T-cell (primary cell): Measurements from ENCODE around the gene SUPT16H. TPM values are rescaled to one million over a fixed set of nuclear protein-coding genes. Genes with fewer than 3 reads are reported as not detected.
"Not testable (repeated sequence)": the region's sequence is repeated elsewhere in the genome, so short reads cannot be mapped to it uniquely, and the experiment has no call there.

Source experiments
- ATAC-seq, 4 experiments: fragments of 200-7000 bp in 3 of 4; fragments of 150-1000 bp in 1 of 4; cut with Tn5 transposase; replicated peaks in 1 of 4; 1 replicate in 3 of 4; 2 replicates in 1 of 4; pipeline ENCODE4 v1.10.0; 2021; ENCODE audit warnings: moderate library complexity in 3 of 4, mild to moderate bottlenecking in 2 of 4, moderate number of reproducible peaks in 1 of 4
- CTCF ChIA-PET, 2 donors: fragments of 300-600 bp; sonication (Branson Sonifier 250); formaldehyde crosslinking; loops; one replicate each; lab custom pipeline; 2022; ENCODE audit warnings: antibody characterized with exemption in 2 of 2; lab: Charles Lee
- POLR2A ChIA-PET, 2 donors: fragments of 300-600 bp; sonication (Branson Sonifier 250); formaldehyde crosslinking; loops; one replicate each; lab custom pipeline; 2022; ENCODE audit warnings: antibody characterized with exemption in 2 of 2; lab: Charles Lee
- DNase-seq, 35 experiments: peaks; one replicate each; pipeline versions ENCODE4 v3.0.0 to v3.0.0-alpha.2; 2013 to 2023
- H3K27ac ChIP-seq: one replicate; pipeline ENCODE4 v1.5.1; 2013; ENCODE audit warnings: low read length
- H3K27me3 ChIP-seq, 2 experiments: replicated peaks in 1 of 2; 1 replicate in 1 of 2; 2 replicates in 1 of 2; pipeline versions ENCODE4 v1.6.1 to v1.7.0; 2013; ENCODE audit warnings: low read length in 1 of 2, mixed read lengths in 1 of 2; ENCODE audit not compliant: control insufficient read depth in 2 of 2, insufficient read depth in 2 of 2; ENCODE audit errors: extremely low read depth in 1 of 2
- H3K36me3 ChIP-seq, 2 donors: 1 replicate in 1 of 2; 2 replicates in 1 of 2; pipeline versions ENCODE4 v1.6.1 to v1.7.0; 2013; ENCODE audit warnings: low read length in 1 of 2; ENCODE audit not compliant: control insufficient read depth in 2 of 2, insufficient read depth in 1 of 2; ENCODE audit errors: extremely low read depth in 1 of 2
- H3K4me1 ChIP-seq, 2 experiments: 1 replicate in 1 of 2; 2 replicates in 1 of 2; pipeline versions ENCODE4 v1.6.1 to v1.7.0; 2013; ENCODE audit warnings: low read length in 2 of 2, mixed read lengths in 1 of 2; ENCODE audit not compliant: insufficient read depth in 2 of 2, control insufficient read depth in 1 of 2; ENCODE audit errors: extremely low read depth in 1 of 2
- H3K4me3 ChIP-seq, 2 donors: 1 replicate in 1 of 2; 2 replicates in 1 of 2; pipeline versions ENCODE4 v1.5.1 to v1.7.0; 2013; ENCODE audit warnings: mild to moderate bottlenecking in 2 of 2, low read length in 1 of 2, moderate library complexity in 1 of 2; ENCODE audit not compliant: control insufficient read depth in 1 of 2; ENCODE audit errors: extremely low read depth in 1 of 2
- H3K9me3 ChIP-seq: 2 replicates; pipeline ENCODE4 v1.7.0; 2013
- H3K27ac Mint-ChIP-seq, 2 donors: one replicate each; pipeline ENCODE4 v1.8.0; 2020 to 2021; ENCODE audit warnings: mild to moderate bottlenecking in 2 of 2, mixed read lengths in 2 of 2
- H3K27me3 Mint-ChIP-seq, 2 donors: one replicate each; pipeline ENCODE4 v1.8.0; 2021 to 2022; ENCODE audit warnings: mixed read lengths in 2 of 2
- H3K36me3 Mint-ChIP-seq: one replicate; pipeline ENCODE4 v1.8.0; 2021; ENCODE audit warnings: mixed read lengths
- H3K4me1 Mint-ChIP-seq, 3 donors: one replicate each; pipeline ENCODE4 v1.8.0; 2020 to 2022; ENCODE audit warnings: mixed read lengths in 3 of 3, mild to moderate bottlenecking in 1 of 3
- H3K4me3 Mint-ChIP-seq, 3 donors: one replicate each; pipeline ENCODE4 v1.8.0; 2020 to 2022; ENCODE audit warnings: mild to moderate bottlenecking in 3 of 3, mixed read lengths in 3 of 3, moderate library complexity in 3 of 3
- H3K9me3 Mint-ChIP-seq, 3 donors: one replicate each; pipeline ENCODE4 v1.8.0; 2020 to 2022; ENCODE audit warnings: mixed read lengths in 3 of 3
- WGBS: methylation state at CpG from one replicate; pipeline ENCODE4 v1.1.5; 2013; ENCODE audit warnings: missing lambda C conversion rate; ENCODE audit not compliant: insufficient coverage; 5-methylcytosine and 5-hydroxymethylcytosine counted together
- total RNA-seq, 35 experiments: library from RNA in 6 of 35; stranded (reverse) in 6 of 35; fragments of 120-200 nt in 1 of 35; gene quantifications; one replicate each; pipeline versions ENCODE4 v1.2.1 to v1.2.4 and lab custom pipeline; 2013 to 2026

SUPT16H gene
- total RNA-seq, 5 donors from 2014 or later (not counting 1 experiment from before 2014, with no cell fraction given) = 51.4 to 76.4 (median 71.6) TPM

DNA sequence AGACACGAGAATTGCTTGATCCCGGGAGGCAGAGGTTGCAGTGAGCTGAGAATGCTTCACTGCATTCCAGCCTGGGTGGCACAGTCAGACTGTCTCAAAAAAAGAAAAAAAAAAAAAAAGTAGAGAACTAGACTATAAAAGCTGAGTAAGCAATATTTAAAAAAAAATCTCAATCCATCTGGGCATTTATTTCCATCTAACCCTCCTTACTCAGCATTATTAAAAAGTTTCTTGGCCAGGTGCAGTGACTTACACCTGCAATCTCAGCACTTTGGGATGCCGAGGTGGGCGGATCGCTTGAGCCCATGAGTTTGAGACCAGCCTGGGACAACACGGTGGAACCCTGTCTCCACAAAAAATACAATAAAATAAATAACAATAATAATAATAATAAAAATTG is 4.5 kb downstream of the SUPT16H start:
- no peaks in the 10 kb centered on the region for H3K9me3 ChIP-seq
- peaks cover 9 to 14% of the 10 kb centered on the region in 2 experiments for H3K4me1 ChIP-seq
- no peaks in the 10 kb centered on the region for H3K9me3 Mint-ChIP-seq
- no peak overlapping the region for H3K27ac ChIP-seq
- H3K36me3 Mint-ChIP-seq = peaks cover 5% of the 10 kb centered on the region
- ChIA-PET CTCF (interaction anchor here in 1 of 2 donors (0.7 kb wide), 1 partner anchor 138 kb away, joined by 3 read pairs; no protein-coding TSS in a partner anchor), POLR2A (no interaction called here)
- H3K27me3 Mint-ChIP-seq = no peaks in the 10 kb centered on the region
- no CpG with 5 or more reads among the region's 6 CpGs for WGBS
- ATAC-seq (no peak), DNase-seq (no peak)
- no peak overlapping the region for H3K27ac Mint-ChIP-seq
- no peak overlapping the region for H3K4me3 ChIP-seq
- no peak overlapping the region for H3K4me3 Mint-ChIP-seq
- peaks cover 40 to 58% (median 57%) of the 10 kb centered on the region in 3 donors for H3K4me1 Mint-ChIP-seq
- peaks cover 0 to 8% of the 10 kb centered on the region in 2 donors for H3K36me3 ChIP-seq
- H3K27me3 ChIP-seq = no peaks in the 10 kb centered on the region

DNA sequence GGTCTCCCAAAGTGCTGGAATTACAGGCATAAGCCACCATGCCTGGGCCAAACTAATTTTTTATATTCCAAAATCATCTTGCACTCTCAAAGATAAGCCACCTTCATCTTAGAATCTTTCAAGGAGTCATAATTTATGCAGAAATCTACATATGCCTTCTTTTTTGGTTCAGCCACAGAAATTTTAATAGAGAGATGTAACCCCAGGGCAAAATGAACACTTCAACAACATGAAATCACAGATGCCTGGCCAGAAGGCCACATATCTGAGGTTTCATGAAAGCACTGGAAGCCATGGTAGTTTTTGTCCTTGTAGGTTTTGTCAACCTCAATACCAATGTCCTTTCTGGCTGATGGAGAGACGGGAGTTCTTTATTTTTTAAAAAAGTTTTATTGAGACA is 9.8 kb downstream of the SUPT16H start:
- Histone ChIP-seq H3K4me1 (peaks cover 0 to 2% of the 10 kb centered on the region in 2 experiments), H3K9me3 (no peaks in the 10 kb centered on the region), H3K27ac (no peak overlapping the region), H3K36me3 (peaks cover 0 to 32% of the 10 kb centered on the region in 2 donors), H3K4me3 (no peak overlapping the region), H3K27me3 (no peaks in the 10 kb centered on the region)
- Mint-ChIP-seq H3K36me3 (peaks cover 31% of the 10 kb centered on the region), H3K9me3 (no peaks in the 10 kb centered on the region), H3K27ac (no peak overlapping the region), H3K4me3 (no peak overlapping the region), H3K4me1 (peaks cover 13 to 20% (median 20%) of the 10 kb centered on the region in 3 donors), H3K27me3 (no peaks in the 10 kb centered on the region)
- DNase-seq (no peak), ATAC-seq (no peak)
- CTCF ChIA-PET = no interaction called here
- POLR2A ChIA-PET = no interaction called here
- WGBS = no CpG with 5 or more reads among the region's 1 CpG

DNA sequence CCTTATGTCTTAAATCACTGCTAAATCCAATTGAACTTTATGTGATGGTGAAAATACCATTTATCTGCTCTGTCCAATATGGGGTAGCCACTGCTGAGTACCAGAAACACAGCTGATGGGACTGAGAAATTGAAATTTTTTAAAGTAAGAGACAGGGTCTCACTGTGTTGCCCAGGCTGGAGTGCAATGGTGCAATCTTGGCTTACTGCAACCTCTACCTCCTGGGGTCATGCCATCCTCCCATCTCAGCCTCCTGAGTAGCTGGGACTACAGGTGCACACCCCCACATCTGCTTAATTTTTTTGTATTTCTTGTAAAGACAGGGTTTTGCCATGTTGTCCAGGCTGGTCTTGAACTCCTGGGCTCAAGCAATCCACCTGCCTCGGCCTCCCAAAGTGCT is 11.0 kb downstream of the SUPT16H start:
- H3K27me3 Mint-ChIP-seq, H3K4me3 Mint-ChIP-seq, CTCF ChIA-PET, H3K9me3 Mint-ChIP-seq, H3K4me3 ChIP-seq, H3K27me3 ChIP-seq, H3K27ac ChIP-seq, H3K4me1 ChIP-seq, H3K27ac Mint-ChIP-seq, H3K9me3 ChIP-seq, ATAC-seq, DNase-seq: not testable (repeated sequence)
- WGBS = no CpG with 5 or more reads among the region's 1 CpG
- peaks cover 3 to 41% of the 10 kb centered on the region in 2 donors for H3K36me3 ChIP-seq
- Mint-ChIP-seq H3K4me1 (peaks cover 7 to 13% (median 12%) of the 10 kb centered on the region in 3 donors), H3K36me3 (peaks cover 43% of the 10 kb centered on the region)
- POLR2A ChIA-PET = interaction anchor here in 1 of 2 donors (0.5 kb wide), 1 partner anchor 1709 kb away, joined by 5 read pairs; no protein-coding TSS in a partner anchor

DNA sequence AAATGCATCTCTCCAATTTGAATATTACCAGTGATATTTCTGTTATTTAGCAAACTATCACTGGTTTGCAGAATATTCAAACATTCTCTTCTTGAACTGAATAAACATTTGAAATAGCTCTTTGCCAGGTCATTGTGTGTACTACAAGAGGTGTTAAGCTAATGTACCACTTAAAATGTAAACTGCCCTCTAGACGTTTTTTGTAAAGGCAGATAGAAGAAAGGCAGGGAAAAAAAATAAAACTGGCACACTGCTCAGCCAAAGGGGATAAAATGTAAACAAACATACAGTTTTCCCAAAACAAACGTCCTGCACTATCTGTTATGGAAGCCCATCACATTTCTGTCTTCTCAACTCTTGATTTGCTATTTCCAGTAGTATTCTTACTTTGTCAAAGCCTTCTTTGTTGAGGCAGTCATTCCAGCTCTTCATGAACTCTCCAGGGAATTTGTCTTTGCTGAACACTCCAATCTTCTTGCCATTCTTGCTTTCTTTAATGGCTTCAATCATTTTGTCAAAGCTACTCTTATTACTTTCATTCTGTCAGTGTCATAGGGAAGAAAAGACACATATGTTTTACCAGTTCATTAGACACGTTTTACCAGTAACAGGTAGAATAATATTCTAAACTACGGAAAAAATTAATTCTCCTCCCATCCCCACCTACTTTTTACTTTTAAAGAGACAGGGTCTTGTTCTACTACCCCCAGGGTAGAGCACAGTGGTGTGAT is 13.7 kb downstream of the SUPT16H start:
- Histone ChIP-seq H3K27ac (no peak overlapping the region), H3K4me3 (no peak overlapping the region), H3K4me1 (peaks cover 0 to 4% of the 10 kb centered on the region in 2 experiments), H3K36me3 (peaks cover 8 to 63% of the 10 kb centered on the region in 2 donors), H3K27me3 (no peaks in the 10 kb centered on the region), H3K9me3 (no peaks in the 10 kb centered on the region)
- POLR2A ChIA-PET = no interaction called here
- DNase-seq (no peak), ATAC-seq (no peak)
- Mint-ChIP-seq H3K27me3 (no peaks in the 10 kb centered on the region), H3K27ac (peak overlapping the region in 1 of 2 donors; percentile 16), H3K9me3 (no peaks in the 10 kb centered on the region), H3K36me3 (peaks cover 55% of the 10 kb centered on the region), H3K4me3 (no peak overlapping the region), H3K4me1 (peaks cover 0 to 3% (median 0%) of the 10 kb centered on the region in 3 donors)
- no CpG with 5 or more reads among the region's 4 CpGs for WGBS
- CTCF ChIA-PET = no interaction called here

DNA sequence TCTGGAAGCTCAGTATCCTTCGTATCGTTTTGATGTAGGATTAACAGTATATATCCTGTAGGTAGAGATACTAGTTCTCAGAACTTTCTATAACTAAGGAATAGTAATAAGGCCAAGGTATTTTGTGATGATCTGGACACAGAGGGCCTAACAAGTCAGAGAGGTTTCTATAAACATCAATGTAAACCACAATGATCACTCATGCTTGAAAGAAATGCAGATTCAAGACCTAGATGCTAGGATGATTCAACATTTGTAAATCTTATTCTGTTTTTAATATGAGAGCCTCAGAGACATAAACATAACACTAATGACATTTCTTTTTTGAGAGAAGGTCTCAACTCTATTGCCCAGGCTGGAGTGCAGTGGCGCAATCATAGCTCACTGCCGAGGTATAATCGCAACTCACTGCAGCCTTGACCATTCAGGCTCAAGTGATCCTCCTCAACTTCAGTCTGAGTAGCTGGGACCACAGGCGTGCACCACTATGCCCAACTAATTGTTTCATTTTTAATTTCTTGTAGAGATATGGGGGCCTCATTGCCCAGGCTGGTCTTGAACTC is 16.2 kb downstream of the SUPT16H start:
- Histone ChIP-seq H3K9me3 (no peaks in the 10 kb centered on the region), H3K4me1 (peaks cover 0 to 4% of the 10 kb centered on the region in 2 experiments), H3K27ac (no peak overlapping the region), H3K4me3 (no peak overlapping the region), H3K36me3 (peaks cover 28 to 87% of the 10 kb centered on the region in 2 donors), H3K27me3 (no peaks in the 10 kb centered on the region)
- no peak for ATAC-seq
- ChIA-PET CTCF (no interaction called here), POLR2A (no interaction called here)
- H3K36me3 Mint-ChIP-seq = peaks cover 74% of the 10 kb centered on the region
- no peak for DNase-seq
- H3K4me1 Mint-ChIP-seq = no peaks in the 10 kb centered on the region
- no peak overlapping the region for H3K4me3 Mint-ChIP-seq
- H3K27ac Mint-ChIP-seq = no peak overlapping the region
- H3K27me3 Mint-ChIP-seq = no peaks in the 10 kb centered on the region
- WGBS = 100% methylated on average over 3 of the region's 6 CpGs
- no peaks in the 10 kb centered on the region for H3K9me3 Mint-ChIP-seq

DNA sequence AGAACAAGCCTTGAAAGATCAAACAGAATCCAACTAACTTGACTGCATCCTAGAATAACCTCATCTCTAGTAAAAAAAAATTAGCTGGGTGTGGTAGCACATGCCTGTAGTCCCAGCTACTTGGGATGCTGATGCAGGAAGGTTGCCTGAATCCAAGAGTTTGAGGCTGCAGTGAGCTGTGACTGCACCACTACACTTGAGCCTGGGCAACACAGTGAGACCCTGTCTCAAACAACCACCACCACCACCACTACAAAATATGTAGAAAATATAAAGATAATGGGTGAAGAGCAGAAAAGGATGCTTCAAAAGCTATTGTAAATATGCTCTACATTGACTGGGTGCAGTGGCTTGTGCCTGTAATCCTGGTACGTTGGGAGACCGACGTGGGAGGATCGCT is 27.3 kb downstream of the SUPT16H start:
- Histone ChIP-seq H3K9me3 (no peaks in the 10 kb centered on the region), H3K27ac (no peak overlapping the region), H3K27me3 (no peaks in the 10 kb centered on the region), H3K4me3 (no peak overlapping the region), H3K4me1 (no peaks in the 10 kb centered on the region), H3K36me3 (peaks cover 12 to 91% of the 10 kb centered on the region in 2 donors)
- no peak for ATAC-seq
- H3K27ac Mint-ChIP-seq = no peak overlapping the region
- ChIA-PET POLR2A (interaction anchor here in 1 of 2 donors (0.6 kb wide), 1 partner anchor 31 kb away, joined by 4 read pairs; no protein-coding TSS in a partner anchor), CTCF (interaction anchor here in 1 of 2 donors (0.6 kb wide), 1 partner anchor 101 kb away, joined by 3 read pairs; no protein-coding TSS in a partner anchor)
- H3K9me3 Mint-ChIP-seq = no peaks in the 10 kb centered on the region
- WGBS = 95% methylated on average over 4 of the region's 4 CpGs
- no peaks in the 10 kb centered on the region for H3K27me3 Mint-ChIP-seq
- DNase-seq = no peak
- H3K4me1 Mint-ChIP-seq = no peaks in the 10 kb centered on the region
- peaks cover 73% of the 10 kb centered on the region for H3K36me3 Mint-ChIP-seq
- no peak overlapping the region for H3K4me3 Mint-ChIP-seq
